ENCODE results near the gene SPATS2.

SPATS2 gene

GRCh38 chr12:49567611-49568441 is 200.6 kb downstream of the SPATS2 start, which contains the start of gene MCRS1 (continued):
- no peak for TF ChIP-seq TSHZ1 (tag by site-specific recombination; IDR thresholded peaks at IDR 0.05; ENCODE audit: borderline replicate concordance)
- TF ChIP-seq ZNF707 (tag by site-specific recombination; IDR thresholded peaks at IDR 0.05), result no peak
- peak; percentile 72 for TF ChIP-seq ZNF2 (tag by site-specific recombination; IDR thresholded peaks at IDR 0.05)
- peak; percentile 44; the same call in 1 of the 2 replicates for TF ChIP-seq ZNF843 (tag by site-specific recombination; IDR thresholded peaks at IDR 0.05)
- TF ChIP-seq GLIS2 (tag by site-specific recombination; IDR thresholded peaks at IDR 0.05), result peak; percentile 93
- peak; percentile 100 for TF ChIP-seq KLF9 (tag by site-specific recombination; IDR thresholded peaks at IDR 0.05; ENCODE audit: low read depth)
- peak; percentile 65; the same call in 1 of the 2 replicates for TF ChIP-seq ZNF501 (tag by site-specific recombination; IDR thresholded peaks at IDR 0.05)
- peak; percentile 89 for TF ChIP-seq KLF7 (tag by site-specific recombination; IDR thresholded peaks at IDR 0.05; ENCODE audit: borderline replicate concordance)
- peak; percentile 96 for TF ChIP-seq ZXDB (tag by site-specific recombination; IDR thresholded peaks at IDR 0.05)
- peak; percentile 88; the same call in 1 of the 2 replicates for TF ChIP-seq OVOL3 (tag by site-specific recombination; IDR thresholded peaks at IDR 0.05)
- TF ChIP-seq ZFP69B (tag by site-specific recombination; IDR thresholded peaks at IDR 0.05), result no peak
- peak; percentile 44 for TF ChIP-seq EGR2 (tag by site-specific recombination; IDR thresholded peaks at IDR 0.05; ENCODE audit: low read depth)
- TF ChIP-seq ZBTB17 (tag by site-specific recombination; IDR thresholded peaks at IDR 0.05), result peak; percentile 68
- TF ChIP-seq ZNF580 (tag by site-specific recombination; IDR thresholded peaks at IDR 0.05), result peak; percentile 100
- peak; percentile 92 for TF ChIP-seq ZNF629 (tag by site-specific recombination; IDR thresholded peaks at IDR 0.05)
- peak; percentile 97 for TF ChIP-seq KLF16 (tag by site-specific recombination; IDR thresholded peaks at IDR 0.05)
- TF ChIP-seq ZIC2 (tag by site-specific recombination; IDR thresholded peaks at IDR 0.05), result peak; percentile 47
- peak; percentile 68; the same call in 1 of the 2 replicates for TF ChIP-seq ZBTB21 (tag by site-specific recombination; IDR thresholded peaks at IDR 0.05)
- peak; percentile 92 for TF ChIP-seq GLIS1 (tag by site-specific recombination; IDR thresholded peaks at IDR 0.05)
- TF ChIP-seq ZNF394 (tag by site-specific recombination; IDR thresholded peaks at IDR 0.05; ENCODE audit: borderline replicate concordance), result peak; percentile 25; the same call in 1 of the 2 replicates
- TF ChIP-seq ZBTB7A (tag by site-specific recombination; IDR thresholded peaks at IDR 0.05; ENCODE audit: low read depth), result peak; percentile 97; the same call in 1 of the 2 replicates
- TF ChIP-seq, protein P1, sequence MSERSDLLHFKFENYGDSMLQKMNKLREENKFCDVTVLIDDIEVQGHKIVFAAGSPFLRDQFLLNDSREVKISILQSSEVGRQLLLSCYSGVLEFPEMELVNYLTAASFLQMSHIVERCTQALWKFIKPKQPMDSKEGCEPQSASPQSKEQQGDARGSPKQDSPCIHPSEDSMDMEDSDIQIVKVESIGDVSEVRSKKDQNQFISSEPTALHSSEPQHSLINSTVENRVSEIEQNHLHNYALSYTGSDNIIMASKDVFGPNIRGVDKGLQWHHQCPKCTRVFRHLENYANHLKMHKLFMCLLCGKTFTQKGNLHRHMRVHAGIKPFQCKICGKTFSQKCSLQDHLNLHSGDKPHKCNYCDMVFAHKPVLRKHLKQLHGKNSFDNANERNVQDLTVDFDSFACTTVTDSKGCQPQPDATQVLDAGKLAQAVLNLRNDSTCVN (tag by site-specific recombination; optimal IDR thresholded peaks at IDR 0.05), result peak; percentile 28
- 0 out of 2 replicates have a peak, but pooled peaks have one; percentile 54 for TF ChIP-seq ZNF600 (tag by site-specific recombination; IDR thresholded peaks at IDR 0.05)
- TF ChIP-seq ZNF335 (tag by site-specific recombination; conservative IDR thresholded peaks at IDR 0.05), result peak; percentile 99
- TF ChIP-seq ZBTB8A (tag by site-specific recombination; IDR thresholded peaks at IDR 0.05), result peak; percentile 57
- peak; percentile 85 for TF ChIP-seq SP7 (tag by site-specific recombination; IDR thresholded peaks at IDR 0.05)
- TF ChIP-seq YY1 (tag by site-specific recombination; IDR thresholded peaks at IDR 0.05), result 0 out of 2 replicates have a peak, but pooled peaks have one; percentile 32
- TF ChIP-seq ZNF514 (tag by site-specific recombination; IDR thresholded peaks at IDR 0.05), result no peak
- TF ChIP-seq KLF8 (tag by site-specific recombination; IDR thresholded peaks at IDR 0.05), result peak; percentile 94
- TF ChIP-seq ZNF112 (tag by site-specific recombination; IDR thresholded peaks at IDR 0.05), result no peak
- 0 out of 2 replicates have a peak, but pooled peaks have one; percentile 20 for TF ChIP-seq ZNF610 (tag by site-specific recombination; IDR thresholded peaks at IDR 0.05; ENCODE audit: borderline replicate concordance)
- TF ChIP-seq, protein P2, sequence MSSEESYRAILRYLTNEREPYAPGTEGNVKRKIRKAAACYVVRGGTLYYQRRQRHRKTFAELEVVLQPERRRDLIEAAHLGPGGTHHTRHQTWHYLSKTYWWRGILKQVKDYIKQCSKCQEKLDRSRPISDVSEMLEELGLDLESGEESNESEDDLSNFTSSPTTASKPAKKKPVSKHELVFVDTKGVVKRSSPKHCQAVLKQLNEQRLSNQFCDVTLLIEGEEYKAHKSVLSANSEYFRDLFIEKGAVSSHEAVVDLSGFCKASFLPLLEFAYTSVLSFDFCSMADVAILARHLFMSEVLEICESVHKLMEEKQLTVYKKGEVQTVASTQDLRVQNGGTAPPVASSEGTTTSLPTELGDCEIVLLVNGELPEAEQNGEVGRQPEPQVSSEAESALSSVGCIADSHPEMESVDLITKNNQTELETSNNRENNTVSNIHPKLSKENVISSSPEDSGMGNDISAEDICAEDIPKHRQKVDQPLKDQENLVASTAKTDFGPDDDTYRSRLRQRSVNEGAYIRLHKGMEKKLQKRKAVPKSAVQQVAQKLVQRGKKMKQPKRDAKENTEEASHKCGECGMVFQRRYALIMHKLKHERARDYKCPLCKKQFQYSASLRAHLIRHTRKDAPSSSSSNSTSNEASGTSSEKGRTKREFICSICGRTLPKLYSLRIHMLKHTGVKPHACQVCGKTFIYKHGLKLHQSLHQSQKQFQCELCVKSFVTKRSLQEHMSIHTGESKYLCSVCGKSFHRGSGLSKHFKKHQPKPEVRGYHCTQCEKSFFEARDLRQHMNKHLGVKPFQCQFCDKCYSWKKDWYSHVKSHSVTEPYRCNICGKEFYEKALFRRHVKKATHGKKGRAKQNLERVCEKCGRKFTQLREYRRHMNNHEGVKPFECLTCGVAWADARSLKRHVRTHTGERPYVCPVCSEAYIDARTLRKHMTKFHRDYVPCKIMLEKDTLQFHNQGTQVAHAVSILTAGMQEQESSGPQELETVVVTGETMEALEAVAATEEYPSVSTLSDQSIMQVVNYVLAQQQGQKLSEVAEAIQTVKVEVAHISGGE (tag by site-specific recombination; conservative IDR thresholded peaks at IDR 0.05; ENCODE audit: low read depth), result peak; percentile 96
